ENCODE results near the gene BAHCC1.

Gene BAHCC1

DNA sequence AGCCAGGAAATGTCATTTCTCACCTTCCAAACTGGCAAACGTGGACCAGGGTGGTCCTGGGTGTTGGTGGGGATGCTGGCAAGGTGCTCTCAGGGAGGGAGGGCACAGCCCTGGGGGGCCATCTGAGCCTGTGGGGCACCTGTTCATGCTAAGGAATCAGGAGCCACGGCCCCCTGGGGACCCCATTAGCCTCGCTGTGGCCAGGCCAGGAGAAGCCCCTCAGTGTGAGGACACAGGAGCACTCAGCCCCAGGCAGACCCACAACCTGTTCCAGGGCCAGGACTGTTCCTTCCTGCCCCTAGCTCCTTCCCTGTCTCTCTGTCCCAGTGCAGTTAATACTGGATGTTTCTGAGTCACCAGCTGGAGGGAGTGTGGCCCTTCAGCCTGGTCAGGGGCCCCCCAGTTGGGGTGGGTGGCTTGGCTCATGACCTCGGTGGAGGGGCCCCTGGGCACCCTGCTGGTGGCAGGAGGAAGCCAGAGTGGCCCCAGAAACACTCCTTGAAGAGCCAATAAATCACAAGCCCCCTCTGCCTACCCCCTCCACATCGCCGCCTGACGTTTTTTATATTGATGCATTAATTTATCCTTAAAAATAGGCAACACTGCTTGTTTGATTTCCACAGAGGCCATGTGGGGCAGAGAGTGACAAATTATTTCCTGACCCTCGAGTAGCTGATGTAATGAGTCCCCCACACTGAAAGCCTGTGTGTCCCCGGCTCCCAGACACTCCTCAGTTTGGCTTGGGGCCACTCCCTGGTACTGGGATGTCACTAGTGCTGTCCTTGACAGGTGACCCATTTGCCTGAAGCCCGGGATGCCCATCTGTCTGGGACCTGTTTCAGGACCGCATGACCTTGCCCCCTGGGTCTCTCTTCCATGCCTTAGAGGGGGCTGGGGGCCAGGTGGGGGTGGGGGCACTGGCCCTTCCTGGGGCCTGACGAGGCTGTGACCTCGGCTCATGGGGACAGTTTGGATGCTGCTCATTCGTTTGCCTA is 95.0 kb downstream of the BAHCC1 start:
- DNase-seq (ENCODE audit: low read depth in 1 of 2, low spot score in 1 of 2), result no peak

DNA sequence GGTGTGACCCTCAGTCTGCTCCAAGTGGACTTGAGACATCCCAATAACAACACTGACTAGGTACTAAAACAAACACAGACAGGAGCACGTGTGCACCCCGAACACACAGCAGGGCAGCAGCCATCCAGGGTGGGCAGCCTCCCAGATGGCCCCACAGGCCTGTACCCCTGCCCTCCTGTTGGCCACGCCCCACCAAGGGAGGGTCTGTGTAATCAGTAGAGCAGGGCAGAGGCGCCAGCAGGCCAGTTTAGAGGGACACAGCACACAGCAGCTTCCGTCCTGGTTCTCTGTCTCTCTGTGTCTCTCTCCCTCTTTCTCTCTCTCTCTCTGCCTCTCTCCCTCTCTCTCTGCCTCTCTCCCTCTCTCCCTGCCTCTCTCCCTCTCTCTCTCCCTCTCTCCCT is 95.9 kb downstream of the BAHCC1 start:
- no peak for DNase-seq (ENCODE audit: low read depth in 1 of 2, low spot score in 1 of 2)

GRCh38 chr17:81491761-81492160 is 96.5 kb downstream of the BAHCC1 start:
- no peak for DNase-seq (ENCODE audit: low read depth in 1 of 2, low spot score in 1 of 2)

- DNase-seq (ENCODE audit: low read depth in 1 of 2, low spot score in 1 of 2), result no peak
Measured at GRCh38 chr17:81492202-81492601, 96.9 kb downstream of the BAHCC1 start.

GRCh38 chr17:81492706-81493105 is 97.4 kb downstream of the BAHCC1 start:
- no peak for DNase-seq (ENCODE audit: low read depth in 1 of 2, low spot score in 1 of 2)

- no peak for DNase-seq (ENCODE audit: low read depth in 1 of 2, low spot score in 1 of 2)
Measured at GRCh38 chr17:81493198-81494038, 98.2 kb downstream of the BAHCC1 start.

DNA sequence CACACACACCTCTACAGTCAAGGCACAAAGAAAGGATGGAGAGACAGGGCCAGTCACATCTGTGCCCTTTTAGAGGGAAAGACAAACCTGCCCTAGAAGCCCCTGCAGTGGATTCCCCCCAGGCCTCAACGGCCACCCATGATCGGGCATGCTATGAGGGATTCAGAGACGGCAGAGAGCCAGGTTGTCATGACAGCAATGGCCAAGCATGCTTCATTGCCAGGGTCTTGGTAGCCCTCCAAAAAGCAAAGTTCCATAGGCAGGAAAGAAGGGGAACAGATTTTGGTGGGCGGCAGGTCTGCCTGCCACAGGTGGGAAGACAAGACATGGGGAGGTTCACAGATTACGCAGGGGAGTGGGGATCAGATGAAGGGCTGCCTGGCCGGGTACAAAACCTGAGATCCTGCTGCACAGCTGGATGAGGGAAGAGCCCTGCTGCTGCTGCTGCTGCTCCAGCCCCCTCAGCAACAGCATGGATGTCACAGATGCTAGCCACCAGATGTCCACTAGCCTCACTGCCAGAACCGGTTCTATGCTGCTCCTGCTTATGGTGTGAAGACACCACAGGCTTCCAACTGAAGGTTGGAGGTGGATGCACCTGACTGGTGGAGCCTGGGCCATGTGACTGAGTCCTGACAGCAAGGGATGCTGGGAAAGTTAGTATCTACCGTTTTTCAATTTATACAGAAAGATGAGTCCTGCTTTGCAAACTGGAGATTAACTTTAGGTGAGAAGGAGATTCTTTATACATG is 99.5 kb downstream of the BAHCC1 start:
- DNase-seq (ENCODE audit: low read depth in 1 of 2, low spot score in 1 of 2), result no peak

- no peak for DNase-seq (ENCODE audit: low read depth in 1 of 2, low spot score in 1 of 2)
Measured at GRCh38 chr17:81498953-81499600, 103.8 kb downstream of the BAHCC1 start.

GRCh38 chr17:81499601-81499970 is 104.3 kb downstream of the BAHCC1 start:
- no peak for DNase-seq (ENCODE audit: low read depth in 1 of 2, low spot score in 1 of 2)

GRCh38 chr17:81500047-81500446 is 104.8 kb downstream of the BAHCC1 start:
- no peak for DNase-seq (ENCODE audit: low read depth in 1 of 2, low spot score in 1 of 2)

- DNase-seq (ENCODE audit: low read depth in 1 of 2, low spot score in 1 of 2), result no peak
Measured at GRCh38 chr17:81502471-81503017, 107.3 kb downstream of the BAHCC1 start.

- no peak for DNase-seq (ENCODE audit: low read depth in 1 of 2, low spot score in 1 of 2)
Measured at GRCh38 chr17:81503619-81504018, 108.4 kb downstream of the BAHCC1 start.

DNA sequence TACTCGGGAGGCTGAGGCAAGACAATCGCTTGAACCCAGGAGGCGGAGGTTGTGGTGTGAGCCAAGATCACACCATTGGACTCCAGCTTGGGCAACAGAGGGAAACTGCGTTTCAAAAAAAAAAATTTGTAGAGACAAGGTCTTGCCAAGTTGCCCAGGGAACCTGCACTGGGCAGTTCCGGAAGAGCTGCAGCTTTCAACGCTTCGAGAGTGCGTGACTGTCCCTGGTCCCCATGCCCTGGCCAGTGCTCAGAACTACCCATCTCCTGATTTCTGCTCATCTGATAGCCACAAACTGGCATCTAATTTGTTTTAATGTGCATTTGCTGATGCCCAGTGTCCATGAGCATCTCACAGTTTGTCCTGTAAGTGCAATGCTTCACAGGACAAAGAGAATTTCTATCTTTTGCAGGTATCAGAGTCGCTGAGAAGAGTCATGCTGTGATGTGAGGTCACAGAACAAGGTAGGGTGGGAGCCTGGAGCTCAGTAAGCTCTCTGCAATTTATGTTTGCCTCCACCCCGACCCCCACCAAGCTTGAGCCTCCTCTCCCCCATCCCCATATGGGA is 113.5 kb downstream of the BAHCC1 start:
- DNase-seq (ENCODE audit: low read depth in 1 of 2, low spot score in 1 of 2), result no peak

- no peak for DNase-seq (ENCODE audit: low read depth in 1 of 2, low spot score in 1 of 2)
Measured at GRCh38 chr17:81509207-81509971, 114.1 kb downstream of the BAHCC1 start.

- no peak for DNase-seq (ENCODE audit: low read depth in 1 of 2, low spot score in 1 of 2)
Measured at GRCh38 chr17:81509972-81510784, 114.9 kb downstream of the BAHCC1 start.

DNA sequence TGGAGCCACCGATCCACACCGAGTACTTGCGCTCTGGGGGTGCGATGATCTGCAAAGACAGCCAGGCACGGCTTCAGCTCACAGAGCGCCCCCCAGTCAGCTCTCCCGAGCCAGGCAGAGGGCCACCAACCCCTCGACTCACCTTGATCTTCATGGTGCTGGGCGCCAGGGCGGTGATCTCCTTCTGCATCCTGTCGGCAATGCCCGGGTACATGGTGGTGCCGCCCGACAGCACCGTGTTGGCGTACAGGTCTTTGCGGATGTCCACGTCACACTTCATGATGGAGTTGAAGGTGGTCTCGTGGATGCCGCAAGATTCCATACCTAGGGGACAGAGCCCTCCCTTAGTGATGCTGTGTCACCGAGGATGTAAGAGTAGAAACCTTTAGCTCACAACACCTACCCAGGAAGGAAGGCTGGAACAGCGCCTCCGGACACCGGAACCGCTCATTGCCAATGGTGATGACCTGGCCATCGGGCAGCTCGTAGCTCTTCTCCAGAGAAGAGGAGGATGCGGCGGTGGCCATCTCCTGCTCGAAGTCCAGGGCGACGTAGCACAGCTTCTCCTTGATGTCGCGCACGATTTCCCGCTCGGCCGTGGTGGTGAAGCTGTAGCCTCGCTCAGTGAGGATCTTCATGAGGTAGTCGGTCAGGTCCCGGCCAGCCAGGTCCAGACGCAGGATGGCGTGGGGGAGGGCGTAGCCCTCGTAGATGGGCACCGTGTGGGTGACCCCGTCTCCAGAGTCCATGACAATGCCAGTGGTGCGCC is 115.7 kb downstream of the BAHCC1 start:
- no peak for DNase-seq (ENCODE audit: low read depth in 1 of 2, low spot score in 1 of 2)

- DNase-seq (ENCODE audit: low read depth in 1 of 2, low spot score in 1 of 2), result no peak
Measured at GRCh38 chr17:81511554-81511803, 116.2 kb downstream of the BAHCC1 start.

Measured in activated T-helper 1 cell treated with anti-CD3 and anti-CD28 coated beads, Interleukin-2, amount 50 U/mL, for 16 hours (primary cell).